K562 (cell line): Measurements from ENCODE around the gene EFCAB5. TPM values are rescaled to one million over a fixed set of nuclear protein-coding genes. Genes with fewer than 3 reads are reported as not detected.

ENCODE experiments used
- ATAC-seq: fragments of 200-7000 bp; cut with Tn5 transposase; 3 replicates; pipeline ENCODE4 v1.9.1; 2020; ENCODE audit warnings: moderate library complexity
- BruUV-seq: library from RNA; stranded (reverse); fragments of 400-500 nt; replicated peaks from 2 replicates; lab custom pipeline; 2021; lab: Mats Ljungman, UMichigan
- CTCF ChIA-PET: fragments of 300-600 bp; formaldehyde crosslinking; extraction: SDS; loops from one replicate; lab custom pipeline; 2021; ENCODE audit warnings: low intra/inter-chr PET ratio; lab: Yijun Ruan, JAX
- POLR2A ChIA-PET: fragments of 300-600, 350-650 bp; sonication (Branson Sonifier 250); formaldehyde crosslinking; extraction: SDS; loops from one replicate; lab custom pipeline; 2021; ENCODE audit warnings: antibody characterized with exemption, inconsistent platforms; lab: Yijun Ruan, JAX
- DNase-seq, 4 experiments: peaks; one replicate each; pipeline versions ENCODE4 v3.0.0 to v3.0.0-alpha.2; 2011 to 2018; ENCODE audit warnings: low spot score in 3 of 4, mixed read lengths in 3 of 4; ENCODE audit errors: extremely low read depth in 1 of 4
- FAIRE-seq: peaks from 2 replicates; lab custom pipeline; 2011; peaks lifted over from hg19 to GRCh38; lab: Jason Lieb, UNC
- H2AFZ ChIP-seq: 2 replicates; pipeline ENCODE4 v1.6.0; 2011; ENCODE audit warnings: low read depth, low read length, control low read depth, inconsistent platforms
- H3K27ac ChIP-seq: fragments of 200-600 bp; 3 replicates; pipeline ENCODE4 v1.8.0; 2011; ENCODE audit warnings: low read depth, mild to moderate bottlenecking, control low read depth, inconsistent platforms, low read length, moderate library complexity, mixed read lengths; ENCODE audit errors: extremely low read depth
- H3K27me3 ChIP-seq, 2 experiments: fragments of 300-600 bp in 1 of 2; 2 replicates in 1 of 2; 3 replicates in 1 of 2; pipeline versions ENCODE4 v1.6.0 to v1.8.0; 2011; ENCODE audit warnings: inconsistent platforms in 2 of 2, low read length in 2 of 2, mild to moderate bottlenecking in 1 of 2, mixed read lengths in 1 of 2, moderate library complexity in 1 of 2; ENCODE audit not compliant: control insufficient read depth in 2 of 2, insufficient read depth in 2 of 2
- H3K36me3 ChIP-seq: fragments of 300-600 bp; 3 replicates; pipeline ENCODE4 v1.8.0; 2011; ENCODE audit warnings: mild to moderate bottlenecking, low read length, inconsistent platforms; ENCODE audit not compliant: control insufficient read depth, insufficient read depth
- H3K4me1 ChIP-seq, 2 experiments: fragments of 200-600 bp in 1 of 2; replicated peaks in 1 of 2; 2 replicates in 1 of 2; 3 replicates in 1 of 2; pipeline versions ENCODE4 v1.5.1 to v1.8.0; 2011; ENCODE audit warnings: inconsistent platforms in 2 of 2, low read length in 2 of 2, mild to moderate bottlenecking in 1 of 2, mixed read lengths in 1 of 2, moderate library complexity in 1 of 2; ENCODE audit not compliant: control insufficient read depth in 2 of 2, insufficient read depth in 2 of 2
- H3K4me2 ChIP-seq: 2 replicates; pipeline ENCODE4 v1.6.1; 2011; ENCODE audit warnings: low read length, control low read depth, inconsistent platforms, mixed read lengths; ENCODE audit not compliant: insufficient read depth
- H3K4me3 ChIP-seq: fragments of 200-600 bp; sonication (generic), shearing (Covaris generic); 2 replicates; pipeline ENCODE4 v1.5.1; 2016; ENCODE audit warnings: control low read depth, inconsistent platforms
- H3K79me2 ChIP-seq: fragments of 200-600 bp; 3 replicates; pipeline ENCODE4 v1.8.0; 2011; ENCODE audit warnings: low read length, inconsistent platforms; ENCODE audit not compliant: control insufficient read depth, insufficient read depth
- H3K9ac ChIP-seq, 2 experiments: 2 replicates each; pipeline versions ENCODE4 v1.6.0 to v1.6.1; 2011; ENCODE audit warnings: low read depth in 2 of 2, low read length in 2 of 2, control low read depth in 1 of 2, inconsistent platforms in 1 of 2, mild to moderate bottlenecking in 1 of 2, mixed read lengths in 1 of 2; ENCODE audit not compliant: insufficient read depth in 1 of 2
- H3K9me1 ChIP-seq: one replicate; pipeline ENCODE4 v1.6.0; 2011; ENCODE audit warnings: inconsistent platforms, mild to moderate bottlenecking, low read length, moderate library complexity; ENCODE audit not compliant: control insufficient read depth, insufficient read depth
- H3K9me3 ChIP-seq: replicated peaks from 2 replicates; pipeline ENCODE4 v1.5.1; 2011; ENCODE audit warnings: low read depth, low read length, inconsistent platforms; ENCODE audit not compliant: control insufficient read depth, insufficient read depth
- H4K20me1 ChIP-seq: replicated peaks from 2 replicates; pipeline ENCODE4 v1.6.1; 2011; ENCODE audit warnings: low read length, inconsistent platforms, mixed read lengths; ENCODE audit not compliant: control insufficient read depth, insufficient read depth
- ILK ChIP-seq: fragments of 450-650 bp; IDR thresholded peaks from 2 replicates; pipeline ENCODE4 v1.6.1; 2016; ENCODE audit warnings: missing genetic modification characterization, low read depth, mild to moderate bottlenecking, missing compliant biosample characterization, moderate library complexity, borderline replicate concordance
- JUNB ChIP-seq: fragments of 450-650 bp; formaldehyde crosslinking; conservative IDR thresholded peaks from 2 replicates; pipeline ENCODE4 v1.4.0; 2020; ENCODE audit warnings: mild to moderate bottlenecking
- MAZ ChIP-seq, 2 experiments: fragments of 450-650 bp in 1 of 2; sonication (generic) in 1 of 2; formaldehyde crosslinking; IDR thresholded peaks in 1 of 2; conservative IDR thresholded peaks in 1 of 2; 2 replicates each; pipeline versions ENCODE4 v1.4.0 to v1.5.0; 2020; ENCODE audit warnings: mild to moderate bottlenecking in 1 of 2, missing genetic modification reagents in 1 of 2
- MED1 ChIP-seq: sonication (generic); formaldehyde crosslinking; IDR thresholded peaks from 2 replicates; pipeline ENCODE4 v1.8.1; 2023; ENCODE audit warnings: missing genetic modification reagents, borderline replicate concordance
- MTF1 ChIP-seq: fragments of 250-450 bp; sonication (Bioruptor Pico); IDR thresholded peaks from 2 replicates; pipeline ENCODE4 v1.9.0; 2021; ENCODE audit warnings: moderate library complexity, mild to moderate bottlenecking, inconsistent platforms, borderline replicate concordance
- NEUROD1 ChIP-seq: fragments of 150-350 bp; IDR thresholded peaks from 2 replicates; pipeline ENCODE4 v1.6.1; 2014; ENCODE audit warnings: borderline replicate concordance, low read length, low read depth; ENCODE audit not compliant: partially characterized antibody
- PHTF2 ChIP-seq: fragments of 250-450 bp; sonication (Bioruptor Pico); IDR thresholded peaks from 2 replicates; pipeline ENCODE4 v1.5.0; 2021; ENCODE audit warnings: mild to moderate bottlenecking
- RERE ChIP-seq: sonication (generic); formaldehyde crosslinking; IDR thresholded peaks from 2 replicates; pipeline ENCODE4 v1.8.0; 2023; ENCODE audit warnings: missing genetic modification reagents, mild to moderate bottlenecking, borderline replicate concordance
- SREBF1 ChIP-seq: fragments of 150-350 bp; IDR thresholded peaks from 2 replicates; pipeline ENCODE4 v1.6.1; 2014; ENCODE audit warnings: antibody characterized with exemption, low read depth, low read length, borderline replicate concordance
- ZMIZ1 ChIP-seq, 2 experiments: fragments of 150-350 bp in 1 of 2; IDR thresholded peaks; 2 replicates each; pipeline ENCODE4 v1.6.1; 2012 to 2016; ENCODE audit warnings: low read depth in 2 of 2, low read length in 2 of 2, mild to moderate bottlenecking in 1 of 2, moderate library complexity in 1 of 2
- ZNF232 ChIP-seq: sonication (generic); formaldehyde crosslinking; IDR thresholded peaks from 2 replicates; pipeline ENCODE4 v1.8.0; 2022; ENCODE audit warnings: mild to moderate bottlenecking, missing genetic modification reagents
- ZNF561 ChIP-seq: fragments of 450-650 bp; formaldehyde crosslinking; conservative IDR thresholded peaks from 2 replicates; pipeline ENCODE4 v1.4.0; 2020; ENCODE audit warnings: mild to moderate bottlenecking, moderate library complexity
- WGBS: fragments of 100-300 bp; shearing (Covaris generic); methylation state at CpG from one replicate; pipeline ENCODE4 v1.1.6; 2016; ENCODE audit warnings: low coverage, mixed read lengths; ENCODE audit not compliant: insufficient coverage; ENCODE audit errors: missing lambda C conversion rate; 5-methylcytosine and 5-hydroxymethylcytosine counted together
- in situ Hi-C: fragments of 300-500 bp; cut with MboI; formaldehyde crosslinking; loops from 4 replicates; pipeline ENCODE4 v1.15.0; 2018; ENCODE audit warnings: inconsistent platforms, mixed read lengths
- intact Hi-C: fragments of 100-400 bp; cut with micrococcal nuclease; formaldehyde crosslinking; loops from 2 replicates; pipeline ENCODE4 v1.14.2; 2022
- polyA plus RNA-seq, 8 experiments: library from polyadenylated mRNA; depleted of rRNA in 4 of 8; stranded (reverse) in 5 of 8; unstranded in 3 of 8; fragments of >200 nt; fragmentation: Nextera tagmentation in 2 of 8; fragmentation: Illumina TruSeq in 1 of 8; extraction: Ambion mirVana in 2 of 8; extraction: Trizol in 1 of 8; gene quantifications; 2 replicates each; pipeline versions ENCODE4 v1.2.1 to v1.2.3, GENCODE V29; 2011 to 2014; ENCODE audit warnings: inconsistent platforms in 1 of 8, missing spikeins in 1 of 8
- total RNA-seq, 7 experiments: library from RNA; depleted of rRNA in 6 of 7; stranded (reverse); fragments of >200 nt in 6 of 7; fragmentation: Illumina TruSeq in 2 of 7; extraction: Trizol in 2 of 7; gene quantifications; 2 replicates each; pipeline versions ENCODE4 v1.2.1 to v1.2.3, GENCODE V29; 2011 to 2021; ENCODE audit warnings: low replicate concordance in 1 of 7

The EFCAB5 gene
- total and polyA plus RNA-seq, 9 of the 15 experiments (the other 6 are each of a cell fraction or from before 2014, with no cell fraction given) = 0.06 to 0.11 TPM; not detected in 7

GRCh38 chr17:30084788-30085187 is 143.4 kb downstream of the EFCAB5 start:
- Histone ChIP-seq H3K4me2 (no peak overlapping the region), H3K36me3 (no peaks in the 10 kb centered on the region), H3K9me3 (no peaks in the 10 kb centered on the region), H3K27ac (no peak overlapping the region), H3K9ac (no peak overlapping the region; a peak in 1 of 4 replicates), H4K20me1 (no peaks in the 10 kb centered on the region; the same call in 1 of the 2 replicates), H3K79me2 (no peaks in the 10 kb centered on the region), H3K9me1 (no peaks in the 10 kb centered on the region), H3K27me3 (peaks cover 25 to 27% of the 10 kb centered on the region in 2 experiments), H3K4me3 (no peak overlapping the region), H2AFZ (0 out of 2 replicates have a peak overlapping the region, but pooled peaks have one; percentile 80), H3K4me1 (no peaks in the 10 kb centered on the region)
- DNase-seq (no peak), ATAC-seq (peak; percentile 55; the same call in 2 of the 3 replicates), FAIRE-seq (no peak)
- intact Hi-C loops = no loop called here
- CTCF ChIA-PET = no interaction called here
- POLR2A ChIA-PET = interaction anchor here (0.5 to 1.2 kb wide), 3 partner anchors 13 to 352 kb away, joined by 3 to 5 read pairs (median 4); no protein-coding TSS in a partner anchor
- BruUV-seq = no TSS peak
- 17% methylated on average over 4 of the region's 6 CpGs for WGBS
- in situ Hi-C loops = loop anchor here (10.0 kb wide), 1 partner anchor 280 kb away; no protein-coding TSS in a partner anchor
- TF ChIP-seq ILK (tag) (no peak), MAZ (CRISPR knock-in tag; conservative IDR thresholded peaks at IDR 0.05 in 1 of 2, IDR thresholded peaks at IDR 0.05 in 1 of 2) (no peak), RERE (CRISPR knock-in tag) (no peak), NEUROD1 (no peak), ZNF561 (CRISPR knock-in tag) (no peak), ZNF232 (CRISPR knock-in tag) (no peak), MTF1 (CRISPR knock-in tag) (no peak), JUNB (no peak), SREBF1 (no peak), MED1 (no peak), ZMIZ1 (IDR thresholded peaks at IDR 0.05; ENCODE audit: low read depth in 2 of 2, low read length in 2 of 2) (no peak), PHTF2 (CRISPR knock-in tag) (no peak)
